ENCODE results near the gene YY1.

The YY1 gene

DNA sequence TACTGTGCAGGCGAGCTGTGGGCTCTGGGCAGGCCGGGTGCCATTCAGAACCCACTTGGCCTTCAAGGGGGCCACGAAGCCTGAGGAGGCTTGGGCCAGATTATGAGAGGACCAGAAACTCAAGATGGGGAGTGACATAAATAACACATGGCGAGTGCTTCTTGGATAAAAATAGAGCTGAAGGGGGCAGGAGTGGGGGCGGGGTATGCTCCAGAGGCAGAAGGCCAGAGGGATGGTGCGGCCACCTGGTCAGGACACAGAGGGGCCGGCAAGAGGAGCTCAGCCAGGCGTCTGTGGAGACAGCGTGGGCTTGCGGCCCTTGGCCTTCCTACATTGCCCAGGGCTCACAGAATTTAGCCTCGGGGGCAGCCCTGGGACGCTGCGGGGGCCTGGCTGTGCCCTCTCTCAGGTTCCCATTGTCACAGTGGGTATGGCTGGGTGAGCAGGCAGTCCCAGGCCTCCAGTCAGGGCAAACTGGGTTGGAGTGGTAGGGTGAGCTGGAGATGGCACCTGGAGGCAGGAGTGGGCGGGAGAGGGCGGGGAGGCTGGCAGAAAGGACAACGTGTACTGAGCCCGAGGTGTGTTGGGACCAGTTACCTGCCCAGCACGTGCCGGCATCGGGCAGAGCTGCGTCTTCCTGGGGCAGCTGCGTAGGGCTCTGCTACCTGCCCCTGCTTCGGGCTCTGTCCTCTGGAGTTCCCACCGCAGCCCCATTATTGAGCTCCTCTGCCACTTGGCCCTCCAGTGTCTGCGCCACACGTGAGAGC lies 74.7 kb downstream of the YY1 start:
- DNase-seq (ENCODE audit: low read depth) = no peak

GRCh38 chr14:100314724-100315123 lies 75.8 kb downstream of the YY1 start:
- no peak for DNase-seq (ENCODE audit: low read depth)

GRCh38 chr14:100317389-100317788 lies 78.4 kb downstream of the YY1 start:
- DNase-seq (ENCODE audit: low read depth) = no peak

DNA sequence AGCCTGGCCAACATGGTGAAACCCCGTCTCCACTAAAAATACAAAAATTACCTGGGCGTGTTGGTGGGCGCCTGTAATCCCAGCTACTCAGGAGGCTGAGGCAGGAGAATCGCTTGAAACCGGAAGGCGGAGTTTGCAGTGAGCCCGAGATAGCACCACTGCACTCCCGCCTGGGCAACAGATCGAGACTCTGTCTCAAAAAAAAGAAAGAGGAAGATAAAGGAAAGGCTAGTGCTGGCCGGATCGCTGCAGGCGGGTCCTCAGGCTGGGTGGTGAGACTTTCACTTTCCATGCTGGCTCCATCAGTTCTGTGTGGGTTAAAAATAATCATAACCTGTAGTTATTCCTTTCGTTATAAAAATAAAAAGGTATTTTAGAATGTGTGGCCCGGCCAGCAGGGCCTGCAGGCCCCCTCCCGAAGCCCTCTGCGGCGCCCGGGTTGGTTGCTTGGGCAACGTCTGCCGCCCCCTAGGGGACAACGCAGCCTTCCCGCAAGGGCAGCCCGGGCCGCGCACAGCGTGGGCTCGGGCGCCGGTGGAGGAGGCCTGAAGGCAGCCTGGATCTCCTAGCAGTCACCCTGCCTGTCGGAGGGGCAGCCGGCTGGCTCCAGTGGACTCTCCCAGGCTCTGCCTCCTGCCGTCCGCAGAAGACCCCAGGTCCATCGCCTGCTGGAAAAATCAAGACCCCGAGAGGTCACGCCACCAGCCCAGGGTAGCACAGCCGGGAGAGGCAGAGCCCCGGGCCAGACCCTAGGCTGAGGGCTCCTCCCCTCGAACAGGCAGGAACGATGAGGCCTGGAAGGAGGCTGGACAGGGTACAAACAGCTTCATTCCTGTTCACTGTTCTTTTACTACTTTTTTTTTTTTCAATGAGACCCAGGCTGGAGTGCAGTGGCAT lies 79.2 kb downstream of the YY1 start:
- DNase-seq (ENCODE audit: low read depth) = peak; percentile 75

DNA sequence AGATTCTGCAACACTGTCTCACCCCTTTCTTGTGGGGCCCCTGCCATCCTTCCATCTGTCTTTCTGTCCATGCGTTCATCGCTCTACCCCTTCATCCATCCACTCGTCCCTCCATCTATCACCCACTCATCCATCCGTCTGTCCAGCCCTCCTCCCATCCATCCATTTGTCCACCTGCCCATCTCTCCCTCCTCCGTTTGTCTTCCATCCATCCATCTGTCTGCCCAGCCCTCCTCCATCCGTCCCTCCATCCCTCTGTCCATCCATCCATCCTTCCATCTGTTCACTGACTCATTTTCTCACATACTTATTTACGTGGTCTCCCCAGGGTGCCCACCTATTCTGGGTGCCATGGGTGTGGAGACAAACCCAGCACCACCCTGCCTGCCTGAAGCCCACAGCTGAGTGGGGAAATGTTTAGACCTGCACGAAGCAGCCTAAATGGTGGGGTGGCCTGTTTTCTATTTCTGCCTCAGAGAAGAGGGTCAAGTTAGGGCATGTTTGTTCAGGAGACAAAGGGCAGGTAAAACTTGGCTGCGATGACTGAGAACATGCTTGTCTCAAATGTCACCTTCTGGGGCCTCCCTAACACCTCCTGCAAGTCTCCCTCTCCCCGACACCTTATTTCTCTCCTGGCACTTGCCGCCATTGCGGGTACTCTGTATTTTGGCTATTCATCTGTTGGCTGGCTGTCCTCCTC lies 81.4 kb downstream of the YY1 start:
- no peak for DNase-seq (ENCODE audit: low read depth)

DNA sequence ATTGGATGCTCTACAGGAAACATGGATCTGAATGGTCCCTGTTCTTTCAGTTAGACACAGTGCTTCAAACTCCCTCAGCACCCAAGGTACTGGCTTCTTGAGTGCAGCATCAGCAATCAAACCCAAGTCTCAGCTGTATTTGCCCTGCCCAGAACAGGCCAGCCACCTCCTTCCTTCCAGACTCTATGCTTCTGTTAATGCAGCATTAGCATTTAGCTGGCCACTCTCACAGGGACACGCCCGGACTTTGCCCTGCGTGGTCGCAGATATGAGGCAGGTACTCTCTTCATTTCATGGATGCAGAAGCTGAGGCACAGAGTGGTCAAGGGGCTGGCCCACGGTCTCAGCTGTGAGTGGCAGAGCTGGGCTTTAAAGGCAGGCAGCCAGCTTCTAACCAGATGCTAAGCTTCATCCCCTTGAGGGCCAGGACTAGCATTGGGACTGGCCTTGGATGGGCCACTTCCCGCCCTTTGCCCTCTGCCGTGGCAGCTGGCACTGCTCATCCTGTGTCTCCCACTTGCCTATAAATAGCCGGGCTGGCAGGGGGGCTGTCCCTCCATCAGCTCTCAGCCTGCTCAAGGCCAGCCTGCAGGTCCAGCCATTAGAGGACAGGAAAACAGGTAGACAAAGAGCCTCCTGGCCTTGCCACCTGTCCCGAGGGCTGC lies 82.7 kb downstream of the YY1 start:
- DNase-seq (ENCODE audit: low read depth) = no peak

DNA sequence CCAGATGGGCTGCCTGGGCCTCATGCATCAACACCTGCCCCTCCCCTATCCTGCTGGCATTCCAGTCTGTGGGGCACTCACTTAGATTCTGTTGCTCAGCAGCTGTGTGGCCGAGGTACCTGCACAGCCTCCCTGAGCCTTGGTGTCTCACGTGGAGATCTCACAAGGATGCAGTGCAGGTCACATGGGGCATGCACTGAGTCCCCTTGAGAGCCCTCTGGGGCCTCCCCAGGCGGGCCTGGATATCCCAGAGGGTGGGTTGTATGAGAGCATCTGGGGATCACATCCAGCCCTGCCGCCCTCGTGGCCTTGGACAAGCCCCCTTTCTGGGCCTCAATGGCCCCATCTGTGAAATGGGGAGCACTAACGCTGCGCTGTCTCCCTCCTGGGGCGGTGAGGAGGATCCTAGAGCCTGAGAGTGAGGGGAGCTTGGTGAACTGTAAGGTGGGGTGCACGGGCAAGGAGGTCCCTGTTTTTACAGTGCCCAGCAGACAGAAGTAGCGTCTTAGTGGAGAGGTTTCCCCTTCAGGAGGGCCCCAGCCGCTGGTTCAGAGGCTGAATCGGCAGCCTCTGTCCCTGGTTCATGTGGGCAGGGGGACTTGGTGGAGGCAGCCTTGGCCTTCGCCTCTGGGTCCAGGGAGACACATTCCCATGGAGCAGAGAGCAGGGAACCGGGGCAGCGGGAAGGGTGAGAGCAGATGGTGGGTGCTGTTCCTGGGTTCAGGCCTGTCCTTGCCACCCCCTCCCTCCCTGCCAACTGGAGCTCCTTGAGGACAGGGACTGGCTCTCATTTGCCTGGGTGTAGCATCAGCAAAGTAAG lies 83.4 kb downstream of the YY1 start:
- DNase-seq (ENCODE audit: low read depth) = no peak

GRCh38 chr14:100323121-100323941 lies 84.4 kb downstream of the YY1 start, which contains the start of gene SLC25A47:
Gene SLC25A47 (plus strand): TSS chr14:100323339. CDS start chr14:100323415, 76 bp downstream.
- DNase-seq (ENCODE audit: low read depth) = no peak

DNA sequence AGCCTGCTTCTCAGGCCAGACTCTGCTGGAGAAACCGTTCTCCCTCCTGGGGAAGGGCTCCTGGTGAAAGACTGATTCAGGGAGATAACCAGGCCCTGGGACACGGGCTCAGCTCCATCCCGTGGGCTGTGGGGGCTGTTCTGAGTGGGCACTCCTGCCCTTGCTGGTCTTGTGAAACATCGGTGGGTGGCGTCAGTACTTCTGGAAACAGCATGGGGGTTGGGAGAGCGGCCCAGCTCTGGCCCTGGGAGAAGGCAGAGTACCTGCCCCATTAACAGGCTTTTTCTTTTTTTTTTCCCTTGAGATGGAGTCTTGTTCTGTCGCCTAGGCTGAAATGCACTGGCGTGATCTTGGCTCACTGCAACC lies 85.0 kb downstream of the YY1 start:
- DNase-seq (ENCODE audit: low read depth) = no peak

- DNase-seq (ENCODE audit: low read depth) = no peak
These were observed 86.3 kb downstream of the YY1 start for GRCh38 chr14:100325231-100325632.

DNA sequence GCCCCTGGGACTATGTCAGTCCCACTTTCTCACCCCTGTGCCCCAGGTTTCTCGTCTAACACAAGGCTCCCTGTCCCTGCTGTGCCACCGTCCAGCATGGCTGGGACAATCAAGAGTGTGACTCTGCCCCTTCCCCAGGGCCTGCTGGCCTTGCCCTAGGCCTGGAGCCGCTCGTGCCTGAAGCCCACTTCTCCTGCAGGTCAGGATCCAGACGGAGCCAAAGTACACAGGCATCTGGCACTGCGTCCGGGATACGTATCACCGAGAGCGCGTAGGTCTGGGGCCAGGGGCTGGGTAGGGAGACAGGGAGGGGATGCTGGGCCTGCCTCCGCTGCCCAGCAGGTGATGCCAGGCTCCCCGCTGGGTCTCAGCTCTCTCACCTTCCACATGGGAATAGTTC lies 87.0 kb downstream of the YY1 start:
- DNase-seq (ENCODE audit: low read depth) = no peak

- no peak for DNase-seq (ENCODE audit: low read depth)
These were observed 88.2 kb downstream of the YY1 start for GRCh38 chr14:100327128-100327527.

DNA sequence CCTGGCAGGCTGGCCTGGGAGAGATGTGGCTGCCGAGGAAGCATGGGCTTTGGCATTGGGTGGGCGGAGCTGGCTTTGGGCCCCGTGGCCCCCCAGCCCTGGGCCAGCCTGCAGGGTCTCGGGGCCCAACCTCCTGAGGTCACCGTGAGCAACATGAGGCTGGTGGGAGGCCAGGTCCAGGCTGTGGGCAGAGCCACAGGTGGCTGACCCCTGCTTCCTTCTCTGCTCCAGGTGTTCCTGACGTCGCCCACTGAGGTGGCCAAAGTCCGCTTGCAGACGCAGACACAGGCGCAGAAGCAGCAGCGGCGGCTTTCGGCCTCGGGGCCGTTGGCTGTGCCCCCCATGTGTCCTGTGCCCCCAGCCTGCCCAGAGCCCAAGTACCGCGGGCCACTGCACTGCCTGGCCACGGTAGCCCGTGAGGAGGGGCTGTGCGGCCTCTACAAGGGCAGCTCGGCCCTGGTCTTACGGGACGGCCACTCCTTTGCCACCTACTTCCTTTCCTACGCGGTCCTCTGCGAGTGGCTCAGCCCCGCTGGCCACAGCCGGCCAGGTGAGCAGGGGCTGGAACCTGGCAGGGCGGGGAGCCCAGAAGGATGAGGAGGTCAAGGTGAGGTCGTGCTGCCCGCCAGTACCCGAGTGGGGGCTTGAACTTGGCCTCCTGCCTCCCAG lies 89.7 kb downstream of the YY1 start:
- no peak for DNase-seq (ENCODE audit: low read depth)

- DNase-seq (ENCODE audit: low read depth) = no peak
These were observed 90.5 kb downstream of the YY1 start for GRCh38 chr14:100329233-100330006.

GRCh38 chr14:100330007-100330344 lies 91.0 kb downstream of the YY1 start:
- no peak for DNase-seq (ENCODE audit: low read depth)

DNA sequence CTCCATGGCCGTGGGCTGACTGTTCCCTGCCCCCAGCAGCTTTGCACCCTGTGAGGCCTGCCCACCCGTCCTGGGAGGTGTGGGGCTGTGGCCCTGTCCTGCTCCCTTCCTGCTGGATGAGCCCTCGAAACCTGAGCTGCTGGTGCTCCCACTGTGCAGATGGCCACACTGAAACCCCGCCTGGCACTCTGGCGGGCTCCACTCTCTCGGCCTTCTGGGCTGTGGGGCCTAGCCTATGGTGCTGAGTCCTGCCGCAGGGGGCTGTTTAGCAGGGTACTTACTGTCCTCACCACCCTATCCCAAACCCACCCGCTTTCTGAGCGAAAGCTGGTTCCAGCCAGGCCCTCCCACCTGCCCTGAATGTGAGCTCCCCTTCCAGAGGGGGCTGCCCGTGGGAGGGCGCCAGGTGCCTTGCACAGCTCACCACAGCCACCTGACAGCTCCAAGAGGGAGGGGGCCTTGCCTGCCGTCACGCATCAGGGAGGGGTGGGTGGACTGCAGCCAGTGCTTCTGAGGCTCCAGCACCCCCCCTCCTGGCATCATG lies 91.5 kb downstream of the YY1 start:
- DNase-seq (ENCODE audit: low read depth) = no peak

GRCh38 chr14:100332071-100332639 lies 93.2 kb downstream of the YY1 start:
- DNase-seq (ENCODE audit: low read depth) = no peak
